Karpas-422 (cell line): ENCODE measurements around the gene FARS2. TPM values are rescaled to one million over a fixed set of nuclear protein-coding genes. Genes with fewer than 3 reads are reported as not detected.

Experiments
- DNase-seq: peaks from one replicate; pipeline ENCODE4 v3.0.0-alpha.2; 2015
- H2AFZ ChIP-seq: fragments of 200-600 bp; sonication (generic); 2 replicates; pipeline ENCODE4 v1.6.1; 2014; ENCODE audit warnings: antibody characterized with exemption, low read length, mixed read lengths
- H3K27ac ChIP-seq: fragments of 200-600 bp; sonication (generic); 2 replicates; pipeline ENCODE4 v1.5.1; 2014; ENCODE audit warnings: mild to moderate bottlenecking, low read length, moderate library complexity
- H3K27me3 ChIP-seq: fragments of 200-600 bp; sonication (generic); 2 replicates; pipeline ENCODE4 v1.6.1; 2014; ENCODE audit warnings: low read length, mixed read lengths
- H3K36me3 ChIP-seq: fragments of 200-600 bp; sonication (generic); 2 replicates; pipeline ENCODE4 v1.6.1; 2014; ENCODE audit warnings: low read length, mixed read lengths; ENCODE audit not compliant: insufficient read depth
- H3K4me1 ChIP-seq: fragments of 200-600 bp; sonication (generic); 2 replicates; pipeline ENCODE4 v1.6.1; 2014; ENCODE audit warnings: mild to moderate bottlenecking, low read length, mixed read lengths
- H3K4me2 ChIP-seq: fragments of 200-600 bp; sonication (generic); 2 replicates; pipeline ENCODE4 v1.6.1; 2014; ENCODE audit warnings: low read length, low read depth, mild to moderate bottlenecking; ENCODE audit not compliant: poor library complexity, severe bottlenecking
- H3K4me3 ChIP-seq: fragments of 200-600 bp; sonication (generic); 2 replicates; pipeline ENCODE4 v1.5.1; 2014; ENCODE audit warnings: mild to moderate bottlenecking, antibody characterized with exemption, low read length, mixed read lengths
- H3K79me2 ChIP-seq: fragments of 200-600 bp; sonication (generic); 2 replicates; pipeline ENCODE4 v1.6.1; 2014; ENCODE audit warnings: mild to moderate bottlenecking, low read length, mixed read lengths
- H3K9ac ChIP-seq: fragments of 200-600 bp; sonication (generic); 2 replicates; pipeline ENCODE4 v1.6.0; 2014; ENCODE audit warnings: low read length
- H3K9me2 ChIP-seq: fragments of 200-600 bp; sonication (generic), shearing (Covaris generic); replicated peaks from 2 replicates; pipeline ENCODE4 v1.6.0; 2014; ENCODE audit warnings: mild to moderate bottlenecking, low read length, moderate library complexity; ENCODE audit not compliant: insufficient read depth
- H3K9me3 ChIP-seq: fragments of 300-700, 200-600 bp; sonication (generic); 2 replicates; pipeline ENCODE4 v1.6.1; 2014; ENCODE audit warnings: low read length, mixed read lengths
- H4K20me1 ChIP-seq: fragments of 200-600 bp; sonication (generic); 2 replicates; pipeline ENCODE4 v1.6.1; 2014; ENCODE audit warnings: mild to moderate bottlenecking, antibody characterized with exemption, low read length, low read depth; ENCODE audit not compliant: insufficient read depth
- total RNA-seq: library from RNA; depleted of rRNA; stranded (reverse); fragments of >200 nt; shearing (Covaris generic); gene quantifications from 2 replicates; pipeline ENCODE4 v1.2.3, GENCODE V29; 2014; ENCODE audit warnings: low replicate concordance

FARS2 gene
- total RNA-seq, 1 experiment from 2014 or later: 9.0 TPM

GRCh38 chr6:5738211-5738610 lies 476.9 kb downstream of the FARS2 start:
- H3K4me2 ChIP-seq: no peak overlapping the region
- H3K4me3 ChIP-seq: no peak overlapping the region
- H3K27ac ChIP-seq: no peak overlapping the region
- no peak overlapping the region for H3K9ac ChIP-seq
- no peaks in the 10 kb centered on the region for H3K79me2 ChIP-seq
- H2AFZ ChIP-seq: no peak overlapping the region
- H3K27me3 ChIP-seq: no peaks in the 10 kb centered on the region
- H3K9me2 ChIP-seq: no peaks in the 10 kb centered on the region
- DNase-seq: no peak
- H3K36me3 ChIP-seq: no peaks in the 10 kb centered on the region
- peaks cover 12% of the 10 kb centered on the region for H3K4me1 ChIP-seq
- H3K9me3 ChIP-seq: no peaks in the 10 kb centered on the region
- no peaks in the 10 kb centered on the region for H4K20me1 ChIP-seq

- DNase-seq: no peak
- peaks cover 6% of the 10 kb centered on the region; the same call in 1 of the 2 replicates for H3K4me1 ChIP-seq
- no peaks in the 10 kb centered on the region for H3K36me3 ChIP-seq
- H3K9me3 ChIP-seq: no peaks in the 10 kb centered on the region
- H4K20me1 ChIP-seq: no peaks in the 10 kb centered on the region
- H2AFZ ChIP-seq: no peak overlapping the region
- H3K79me2 ChIP-seq: no peaks in the 10 kb centered on the region
- no peaks in the 10 kb centered on the region for H3K9me2 ChIP-seq
- no peaks in the 10 kb centered on the region for H3K27me3 ChIP-seq
- H3K4me2 ChIP-seq: no peak overlapping the region
- no peak overlapping the region for H3K27ac ChIP-seq
- H3K4me3 ChIP-seq: no peak overlapping the region
- no peak overlapping the region for H3K9ac ChIP-seq
Measured at GRCh38 chr6:5744497-5744896, 483.2 kb downstream of the FARS2 start.

- H2AFZ ChIP-seq: no peak overlapping the region
- H3K9me2 ChIP-seq: no peaks in the 10 kb centered on the region
- no peak overlapping the region for H3K27ac ChIP-seq
- H3K4me2 ChIP-seq: no peak overlapping the region
- H3K4me1 ChIP-seq: peaks cover 6% of the 10 kb centered on the region; the same call in 1 of the 2 replicates
- H3K36me3 ChIP-seq: no peaks in the 10 kb centered on the region
- no peaks in the 10 kb centered on the region for H3K9me3 ChIP-seq
- DNase-seq: no peak
- H4K20me1 ChIP-seq: no peaks in the 10 kb centered on the region
- no peaks in the 10 kb centered on the region for H3K27me3 ChIP-seq
- no peak overlapping the region for H3K9ac ChIP-seq
- no peak overlapping the region for H3K4me3 ChIP-seq
- H3K79me2 ChIP-seq: no peaks in the 10 kb centered on the region
Measured at GRCh38 chr6:5745081-5745480, 483.8 kb downstream of the FARS2 start.

DNA sequence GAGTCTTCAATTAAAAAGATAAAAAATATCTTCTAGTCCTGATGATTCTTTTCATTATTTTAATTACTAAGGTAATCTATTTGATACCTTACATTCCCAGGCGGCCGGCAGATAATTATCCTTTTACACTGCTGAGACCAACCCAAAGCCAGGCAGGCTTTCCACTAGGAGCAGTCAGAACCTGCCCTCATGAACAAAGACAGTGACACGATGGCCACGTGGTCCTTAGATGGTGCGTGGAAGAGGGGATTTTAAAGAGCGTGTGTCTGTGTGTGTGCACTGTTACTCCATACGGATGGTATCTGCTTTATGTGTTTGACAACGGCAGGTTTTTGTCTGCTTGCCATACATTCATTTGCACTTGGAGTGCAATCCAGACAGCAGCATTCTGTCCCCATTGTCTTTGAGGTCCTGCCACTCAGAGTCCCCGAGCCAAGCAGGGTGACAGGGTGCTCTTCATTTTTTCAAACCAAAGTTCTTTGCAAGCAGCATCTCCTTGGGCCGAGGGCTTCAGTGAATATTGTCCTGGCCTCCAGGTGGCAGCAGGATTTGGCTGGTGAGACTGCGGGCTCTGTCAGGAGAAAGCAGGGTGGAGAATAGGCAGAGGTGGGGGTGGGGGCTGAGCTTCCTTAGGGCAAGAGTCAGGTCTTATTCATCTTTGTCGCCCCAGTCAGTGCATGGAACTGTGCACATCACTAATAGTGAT lies 484.9 kb downstream of the FARS2 start:
- Histone ChIP-seq H3K27ac (no peak overlapping the region), H3K36me3 (no peaks in the 10 kb centered on the region), H2AFZ (no peak overlapping the region), H3K4me3 (no peak overlapping the region), H3K79me2 (no peaks in the 10 kb centered on the region), H3K27me3 (no peaks in the 10 kb centered on the region), H3K9me3 (no peaks in the 10 kb centered on the region), H3K9ac (no peak overlapping the region), H3K4me2 (no peak overlapping the region), H4K20me1 (no peaks in the 10 kb centered on the region), H3K4me1 (peaks cover 6% of the 10 kb centered on the region; the same call in 1 of the 2 replicates), H3K9me2 (no peaks in the 10 kb centered on the region)
- peak; percentile 70 for DNase-seq

- Histone ChIP-seq H3K4me1 (peaks cover 6% of the 10 kb centered on the region; the same call in 1 of the 2 replicates), H3K27ac (no peak overlapping the region), H3K36me3 (no peaks in the 10 kb centered on the region), H2AFZ (no peak overlapping the region), H3K27me3 (no peaks in the 10 kb centered on the region), H3K9ac (no peak overlapping the region), H3K4me2 (no peak overlapping the region), H3K4me3 (no peak overlapping the region), H3K79me2 (no peaks in the 10 kb centered on the region), H4K20me1 (no peaks in the 10 kb centered on the region), H3K9me3 (no peaks in the 10 kb centered on the region), H3K9me2 (no peaks in the 10 kb centered on the region)
- DNase-seq: no peak
Measured at GRCh38 chr6:5746759-5747130, 485.4 kb downstream of the FARS2 start.

GRCh38 chr6:5747379-5747778 lies 486.1 kb downstream of the FARS2 start:
- Histone ChIP-seq H3K27ac (no peak overlapping the region), H3K79me2 (no peaks in the 10 kb centered on the region), H4K20me1 (no peaks in the 10 kb centered on the region), H3K4me3 (no peak overlapping the region), H2AFZ (no peak overlapping the region), H3K9ac (no peak overlapping the region), H3K9me2 (no peaks in the 10 kb centered on the region), H3K36me3 (no peaks in the 10 kb centered on the region), H3K27me3 (no peaks in the 10 kb centered on the region), H3K4me1 (peaks cover 6% of the 10 kb centered on the region; the same call in 1 of the 2 replicates), H3K4me2 (no peak overlapping the region), H3K9me3 (no peaks in the 10 kb centered on the region)
- no peak for DNase-seq

- Histone ChIP-seq H3K9me3 (peaks cover 1% of the 10 kb centered on the region; the same call in 1 of the 2 replicates), H3K9me2 (no peaks in the 10 kb centered on the region), H3K4me3 (no peak overlapping the region), H3K9ac (no peak overlapping the region), H4K20me1 (no peaks in the 10 kb centered on the region), H3K4me1 (peaks cover 6% of the 10 kb centered on the region; the same call in 1 of the 2 replicates), H3K79me2 (no peaks in the 10 kb centered on the region), H2AFZ (no peak overlapping the region), H3K36me3 (no peaks in the 10 kb centered on the region), H3K27ac (no peak overlapping the region), H3K4me2 (no peak overlapping the region), H3K27me3 (no peaks in the 10 kb centered on the region)
- no peak for DNase-seq
Measured at GRCh38 chr6:5749016-5749650, 487.8 kb downstream of the FARS2 start.

- no peak overlapping the region for H3K4me2 ChIP-seq
- no peak overlapping the region for H3K27ac ChIP-seq
- H3K79me2 ChIP-seq: no peaks in the 10 kb centered on the region
- no peak for DNase-seq
- H3K4me1 ChIP-seq: peaks cover 6% of the 10 kb centered on the region; the same call in 1 of the 2 replicates
- H4K20me1 ChIP-seq: no peaks in the 10 kb centered on the region
- peaks cover 7% of the 10 kb centered on the region for H3K9me3 ChIP-seq
- no peak overlapping the region for H3K4me3 ChIP-seq
- H3K36me3 ChIP-seq: no peaks in the 10 kb centered on the region
- H2AFZ ChIP-seq: no peak overlapping the region
- no peaks in the 10 kb centered on the region for H3K9me2 ChIP-seq
- H3K9ac ChIP-seq: no peak overlapping the region
- no peaks in the 10 kb centered on the region for H3K27me3 ChIP-seq
Measured at GRCh38 chr6:5749651-5750215, 488.4 kb downstream of the FARS2 start.
